Measurements from ENCODE around the gene CRACR2B.

Gene CRACR2B

DNA sequence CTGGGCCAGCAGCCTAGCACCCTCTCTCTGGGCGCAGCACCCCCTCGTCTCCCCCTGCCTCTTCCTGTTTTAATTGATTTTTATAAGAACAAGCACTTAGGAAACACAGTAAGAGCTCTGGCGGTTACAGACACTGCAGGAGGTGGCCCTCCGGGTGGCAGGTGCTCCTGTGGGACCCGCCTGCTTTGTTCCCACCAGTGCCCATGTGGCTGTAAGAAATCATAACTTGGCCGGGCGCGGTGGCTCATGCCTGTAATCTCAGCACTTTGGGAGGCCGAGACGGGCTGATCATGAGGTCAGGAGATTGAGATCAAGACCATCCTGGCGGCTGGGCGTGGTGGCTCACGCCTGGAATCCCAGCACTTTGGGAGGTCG, 33.4 kb downstream of the CRACR2B start:
- Histone ChIP-seq H3K27me3 (ENCODE audit: insufficient read depth, low read length, poor library complexity, severe bottlenecking) (no peaks in the 10 kb centered on the region), H3K4me2 (ENCODE audit: low read depth, low read length, poor library complexity, severe bottlenecking) (no peak overlapping the region), H3K4me1 (ENCODE audit: insufficient read depth, low read length, poor library complexity, severe bottlenecking) (peaks cover 3% of the 10 kb centered on the region), H2AFZ (ENCODE audit: low read length) (no peak overlapping the region), H3F3A (ENCODE audit: low read depth) (no peaks in the 10 kb centered on the region), H3K4me3 (ENCODE audit: low read length, poor library complexity, severe bottlenecking) (no peak overlapping the region), H4K20me1 (ENCODE audit: insufficient read depth, low read length, poor library complexity, severe bottlenecking) (no peaks in the 10 kb centered on the region), H3K9me2 (replicated peaks; ENCODE audit: low read depth, low read length) (no peaks in the 10 kb centered on the region), H3K36me3 (ENCODE audit: insufficient read depth, low read length) (no peaks in the 10 kb centered on the region), H3K79me2 (ENCODE audit: insufficient read depth, low read length) (no peaks in the 10 kb centered on the region), H3K9ac (ENCODE audit: low read depth, low read length, poor library complexity, severe bottlenecking) (no peak overlapping the region), H3K9me3 (ENCODE audit: insufficient read depth, low read depth, low read length) (no peaks in the 10 kb centered on the region)
- TF ChIP-seq, protein P1, sequence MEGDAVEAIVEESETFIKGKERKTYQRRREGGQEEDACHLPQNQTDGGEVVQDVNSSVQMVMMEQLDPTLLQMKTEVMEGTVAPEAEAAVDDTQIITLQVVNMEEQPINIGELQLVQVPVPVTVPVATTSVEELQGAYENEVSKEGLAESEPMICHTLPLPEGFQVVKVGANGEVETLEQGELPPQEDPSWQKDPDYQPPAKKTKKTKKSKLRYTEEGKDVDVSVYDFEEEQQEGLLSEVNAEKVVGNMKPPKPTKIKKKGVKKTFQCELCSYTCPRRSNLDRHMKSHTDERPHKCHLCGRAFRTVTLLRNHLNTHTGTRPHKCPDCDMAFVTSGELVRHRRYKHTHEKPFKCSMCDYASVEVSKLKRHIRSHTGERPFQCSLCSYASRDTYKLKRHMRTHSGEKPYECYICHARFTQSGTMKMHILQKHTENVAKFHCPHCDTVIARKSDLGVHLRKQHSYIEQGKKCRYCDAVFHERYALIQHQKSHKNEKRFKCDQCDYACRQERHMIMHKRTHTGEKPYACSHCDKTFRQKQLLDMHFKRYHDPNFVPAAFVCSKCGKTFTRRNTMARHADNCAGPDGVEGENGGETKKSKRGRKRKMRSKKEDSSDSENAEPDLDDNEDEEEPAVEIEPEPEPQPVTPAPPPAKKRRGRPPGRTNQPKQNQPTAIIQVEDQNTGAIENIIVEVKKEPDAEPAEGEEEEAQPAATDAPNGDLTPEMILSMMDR (conservative IDR thresholded peaks at IDR 0.05; ENCODE audit: low read length) = no peak
- TF ChIP-seq EZH2phosphoT487 (IDR thresholded peaks at IDR 0.05; ENCODE audit: borderline replicate concordance) = no peak

DNA sequence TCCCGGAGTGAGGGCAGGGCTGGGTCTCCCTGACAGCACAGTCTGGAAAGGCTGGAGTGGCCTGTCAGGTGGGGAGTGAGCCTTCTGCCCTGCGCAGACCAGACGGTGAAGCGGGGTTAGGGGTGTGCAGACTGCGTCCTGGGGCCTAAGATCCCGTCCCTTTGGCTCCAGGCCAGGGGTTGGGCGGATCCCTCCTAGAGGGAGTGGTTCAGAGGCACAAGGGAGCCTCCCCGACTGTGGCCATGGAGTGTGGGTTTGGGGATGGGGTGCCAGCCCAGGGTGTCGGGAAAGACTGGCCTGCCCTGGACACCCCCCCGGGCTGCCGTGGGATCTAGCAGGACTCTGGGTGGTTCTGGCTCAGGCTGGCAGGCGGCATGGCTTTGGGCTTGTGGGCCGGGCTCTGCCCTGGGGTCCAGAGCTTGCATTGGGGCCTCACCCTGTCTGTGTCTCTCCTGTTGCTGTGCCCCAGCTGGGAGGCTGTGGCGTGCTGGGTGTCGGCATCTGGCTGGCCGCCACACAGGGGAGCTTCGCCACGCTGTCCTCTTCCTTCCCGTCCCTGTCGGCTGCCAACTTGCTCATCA, 34.5 kb downstream of the CRACR2B start:
- Histone ChIP-seq H3K9ac (ENCODE audit: low read depth, low read length, poor library complexity, severe bottlenecking) (no peak overlapping the region), H3K36me3 (ENCODE audit: insufficient read depth, low read length) (no peaks in the 10 kb centered on the region), H3K9me2 (replicated peaks; ENCODE audit: low read depth, low read length) (no peaks in the 10 kb centered on the region), H3K4me3 (ENCODE audit: low read length, poor library complexity, severe bottlenecking) (no peak overlapping the region), H3K9me3 (ENCODE audit: insufficient read depth, low read depth, low read length) (no peaks in the 10 kb centered on the region), H3K4me2 (ENCODE audit: low read depth, low read length, poor library complexity, severe bottlenecking) (no peak overlapping the region), H3K27me3 (ENCODE audit: insufficient read depth, low read length, poor library complexity, severe bottlenecking) (no peaks in the 10 kb centered on the region), H2AFZ (ENCODE audit: low read length) (no peak overlapping the region), H4K20me1 (ENCODE audit: insufficient read depth, low read length, poor library complexity, severe bottlenecking) (no peaks in the 10 kb centered on the region), H3K4me1 (ENCODE audit: insufficient read depth, low read length, poor library complexity, severe bottlenecking) (peaks cover 3% of the 10 kb centered on the region), H3K79me2 (ENCODE audit: insufficient read depth, low read length) (no peaks in the 10 kb centered on the region), H3F3A (ENCODE audit: low read depth) (no peaks in the 10 kb centered on the region)
- TF ChIP-seq EZH2phosphoT487 (IDR thresholded peaks at IDR 0.05; ENCODE audit: borderline replicate concordance) = no peak
- TF ChIP-seq, protein P1 (conservative IDR thresholded peaks at IDR 0.05; ENCODE audit: low read length) = no peak

DNA sequence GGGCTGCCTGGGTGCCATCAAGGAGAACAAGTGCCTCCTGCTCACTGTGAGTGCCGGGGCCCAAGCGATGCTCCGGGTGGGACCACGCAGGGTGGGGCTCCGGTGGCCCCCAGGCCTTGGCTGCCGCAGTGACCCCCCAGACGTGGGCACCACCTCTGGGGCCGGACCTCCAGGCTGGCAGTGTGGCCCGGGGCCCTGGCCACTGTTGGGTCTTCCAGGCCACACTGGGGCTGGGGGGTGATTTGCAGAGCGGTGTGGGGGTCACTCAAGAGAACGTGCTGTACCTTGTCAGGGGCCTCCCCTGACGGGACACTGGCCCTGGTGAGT, 34.9 kb downstream of the CRACR2B start:
- Histone ChIP-seq H3K4me2 (ENCODE audit: low read depth, low read length, poor library complexity, severe bottlenecking) (no peak overlapping the region), H3F3A (ENCODE audit: low read depth) (no peaks in the 10 kb centered on the region), H3K27me3 (ENCODE audit: insufficient read depth, low read length, poor library complexity, severe bottlenecking) (no peaks in the 10 kb centered on the region), H3K36me3 (ENCODE audit: insufficient read depth, low read length) (no peaks in the 10 kb centered on the region), H3K9me2 (replicated peaks; ENCODE audit: low read depth, low read length) (no peaks in the 10 kb centered on the region), H3K79me2 (ENCODE audit: insufficient read depth, low read length) (no peaks in the 10 kb centered on the region), H2AFZ (ENCODE audit: low read length) (no peak overlapping the region), H3K4me3 (ENCODE audit: low read length, poor library complexity, severe bottlenecking) (no peak overlapping the region), H4K20me1 (ENCODE audit: insufficient read depth, low read length, poor library complexity, severe bottlenecking) (no peaks in the 10 kb centered on the region), H3K9me3 (ENCODE audit: insufficient read depth, low read depth, low read length) (no peaks in the 10 kb centered on the region), H3K9ac (ENCODE audit: low read depth, low read length, poor library complexity, severe bottlenecking) (no peak overlapping the region), H3K4me1 (ENCODE audit: insufficient read depth, low read length, poor library complexity, severe bottlenecking) (peaks cover 3% of the 10 kb centered on the region)
- TF ChIP-seq, protein P1 (conservative IDR thresholded peaks at IDR 0.05; ENCODE audit: low read length) = no peak
- TF ChIP-seq EZH2phosphoT487 (IDR thresholded peaks at IDR 0.05; ENCODE audit: borderline replicate concordance) = no peak

Measured in Loucy (cell line).